Chondrocyte (in vitro differentiated cells): ENCODE data around the gene HAPLN2. TPM values are rescaled to one million over a fixed set of nuclear protein-coding genes. Genes with fewer than 3 reads are reported as not detected.

Experiments used
- DNase-seq: peaks from one replicate; pipeline ENCODE4 v3.0.0; 2021; ENCODE audit warnings: mixed read lengths, low spot score
- H3K27ac Mint-ChIP-seq: one replicate; pipeline ENCODE4 v1.8.0; 2021; ENCODE audit warnings: mild to moderate bottlenecking, moderate library complexity, mixed read lengths; ENCODE audit not compliant: unreplicated experiment
- H3K27me3 Mint-ChIP-seq: 2 replicates; pipeline ENCODE4 v1.8.0; 2021; ENCODE audit warnings: low read depth, mixed read lengths
- H3K36me3 Mint-ChIP-seq: 2 replicates; pipeline ENCODE4 v1.8.0; 2021; ENCODE audit warnings: low read depth, mixed read lengths
- H3K4me1 Mint-ChIP-seq: 2 replicates; pipeline ENCODE4 v1.8.0; 2021; ENCODE audit warnings: low read depth, mild to moderate bottlenecking, mixed read lengths
- H3K4me3 Mint-ChIP-seq: one replicate; pipeline ENCODE4 v1.8.0; 2021; ENCODE audit warnings: mild to moderate bottlenecking, moderate library complexity, mixed read lengths; ENCODE audit not compliant: unreplicated experiment
- H3K9me3 Mint-ChIP-seq: 2 replicates; pipeline ENCODE4 v1.8.0; 2021; ENCODE audit warnings: low read depth, mixed read lengths
- total RNA-seq: library from RNA; stranded (reverse); gene quantifications from 3 replicates; pipeline ENCODE4 v1.2.1, GENCODE V29; 2021
- TF ChIP-seq, protein P1 (sequence below): fragments of 200-600 bp; sonication (generic); IDR thresholded peaks from 2 replicates; pipeline ENCODE4 v1.5.0; 2021; ENCODE audit warnings: antibody characterized with exemption, mild to moderate bottlenecking, moderate library complexity

Gene HAPLN2
- total RNA-seq, 1 donor from 2014 or later: not detected

DNA sequence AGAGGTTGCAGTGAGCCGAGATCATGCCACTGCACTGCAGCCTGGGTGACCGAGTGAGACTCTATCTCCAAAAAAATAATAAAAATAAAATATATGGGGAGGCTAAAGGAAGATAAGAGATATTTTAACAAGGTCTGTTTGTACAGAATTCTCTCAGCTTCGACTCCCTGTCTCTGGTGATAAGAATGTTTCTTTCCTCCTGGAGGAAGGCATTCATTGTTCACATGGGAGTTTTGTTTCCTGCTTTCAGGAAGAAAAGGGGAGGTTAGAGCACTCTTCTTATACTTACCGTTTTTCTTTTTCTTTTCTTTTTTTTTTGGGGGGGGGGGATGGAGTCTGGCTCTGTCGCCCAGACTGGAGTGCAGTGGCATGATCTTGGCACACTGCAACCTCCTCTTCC lies 29.7 kb upstream of the HAPLN2 start:
- Mint-ChIP-seq H3K4me1 (peaks cover 15% of the 10 kb centered on the region), H3K9me3 (no peaks in the 10 kb centered on the region), H3K27ac (no peak overlapping the region), H3K27me3 (no peaks in the 10 kb centered on the region), H3K4me3 (no peak overlapping the region), H3K36me3 (no peaks in the 10 kb centered on the region)
- no peak for DNase-seq
- TF ChIP-seq, protein P1, sequence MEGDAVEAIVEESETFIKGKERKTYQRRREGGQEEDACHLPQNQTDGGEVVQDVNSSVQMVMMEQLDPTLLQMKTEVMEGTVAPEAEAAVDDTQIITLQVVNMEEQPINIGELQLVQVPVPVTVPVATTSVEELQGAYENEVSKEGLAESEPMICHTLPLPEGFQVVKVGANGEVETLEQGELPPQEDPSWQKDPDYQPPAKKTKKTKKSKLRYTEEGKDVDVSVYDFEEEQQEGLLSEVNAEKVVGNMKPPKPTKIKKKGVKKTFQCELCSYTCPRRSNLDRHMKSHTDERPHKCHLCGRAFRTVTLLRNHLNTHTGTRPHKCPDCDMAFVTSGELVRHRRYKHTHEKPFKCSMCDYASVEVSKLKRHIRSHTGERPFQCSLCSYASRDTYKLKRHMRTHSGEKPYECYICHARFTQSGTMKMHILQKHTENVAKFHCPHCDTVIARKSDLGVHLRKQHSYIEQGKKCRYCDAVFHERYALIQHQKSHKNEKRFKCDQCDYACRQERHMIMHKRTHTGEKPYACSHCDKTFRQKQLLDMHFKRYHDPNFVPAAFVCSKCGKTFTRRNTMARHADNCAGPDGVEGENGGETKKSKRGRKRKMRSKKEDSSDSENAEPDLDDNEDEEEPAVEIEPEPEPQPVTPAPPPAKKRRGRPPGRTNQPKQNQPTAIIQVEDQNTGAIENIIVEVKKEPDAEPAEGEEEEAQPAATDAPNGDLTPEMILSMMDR: no peak

DNA sequence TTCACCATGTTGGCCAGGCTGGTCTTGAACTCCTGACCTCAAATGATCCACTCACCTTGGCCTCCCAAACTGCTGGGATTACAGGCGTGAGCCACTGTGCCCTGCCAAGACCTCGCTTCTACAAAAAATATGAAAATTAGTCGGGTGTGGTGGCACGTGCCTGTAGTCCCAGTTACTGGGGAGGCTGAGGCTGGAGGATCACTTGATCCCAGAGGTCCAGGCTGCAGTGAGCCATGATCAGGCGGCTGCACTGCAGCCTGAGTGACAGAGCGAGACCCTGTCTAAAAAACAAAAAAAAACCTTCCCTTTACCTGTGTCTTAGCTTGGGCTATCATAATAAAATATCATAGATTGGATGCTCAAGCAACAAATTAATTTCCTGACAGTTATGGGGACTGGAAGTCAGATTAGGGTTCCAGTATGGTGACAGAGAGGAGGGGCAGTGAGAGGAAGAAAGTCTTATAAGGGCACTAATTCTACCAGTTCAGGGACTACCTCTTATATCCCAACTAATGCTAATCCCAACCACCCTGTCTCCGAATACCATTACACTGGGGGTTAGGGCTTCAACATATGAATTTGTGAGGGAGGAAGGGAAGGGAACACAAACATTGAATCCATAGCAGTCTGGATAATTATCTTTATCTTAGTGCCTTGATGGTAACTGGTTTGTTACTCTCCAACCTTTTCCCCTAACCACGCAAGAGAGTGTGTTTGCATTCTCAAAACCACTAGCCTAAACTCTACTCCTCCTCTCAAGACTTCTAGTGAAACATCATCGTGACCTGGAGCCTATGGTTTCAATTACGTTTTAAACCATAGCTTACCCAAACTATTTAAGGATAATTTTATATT lies 28.7 kb upstream of the HAPLN2 start:
- Mint-ChIP-seq H3K4me3 (no peak overlapping the region), H3K36me3 (peaks cover 8% of the 10 kb centered on the region), H3K4me1 (peaks cover 15% of the 10 kb centered on the region), H3K27ac (no peak overlapping the region), H3K9me3 (no peaks in the 10 kb centered on the region), H3K27me3 (no peaks in the 10 kb centered on the region)
- DNase-seq: no peak
- TF ChIP-seq, protein P1: no peak

DNA sequence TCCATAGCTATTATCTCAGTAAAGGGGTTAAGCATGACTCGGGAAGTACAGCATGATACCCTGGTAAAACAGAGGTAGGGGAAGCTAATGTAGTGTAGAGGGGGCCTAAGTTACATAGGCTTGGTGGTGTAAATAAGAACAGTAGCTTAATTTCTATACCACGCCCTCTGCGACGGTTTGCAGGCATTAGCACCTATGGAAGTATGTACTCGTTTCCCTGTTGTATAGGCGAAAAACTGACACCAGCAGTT lies 28.1 kb upstream of the HAPLN2 start:
- peak overlapping the region; percentile 80 for H3K27ac Mint-ChIP-seq
- H3K4me3 Mint-ChIP-seq: peak overlapping the region; percentile 78
- DNase-seq: no peak
- peaks cover 15% of the 10 kb centered on the region for H3K4me1 Mint-ChIP-seq
- H3K9me3 Mint-ChIP-seq: no peaks in the 10 kb centered on the region
- TF ChIP-seq, protein P1: no peak
- peaks cover 8% of the 10 kb centered on the region for H3K36me3 Mint-ChIP-seq
- H3K27me3 Mint-ChIP-seq: no peaks in the 10 kb centered on the region

DNA sequence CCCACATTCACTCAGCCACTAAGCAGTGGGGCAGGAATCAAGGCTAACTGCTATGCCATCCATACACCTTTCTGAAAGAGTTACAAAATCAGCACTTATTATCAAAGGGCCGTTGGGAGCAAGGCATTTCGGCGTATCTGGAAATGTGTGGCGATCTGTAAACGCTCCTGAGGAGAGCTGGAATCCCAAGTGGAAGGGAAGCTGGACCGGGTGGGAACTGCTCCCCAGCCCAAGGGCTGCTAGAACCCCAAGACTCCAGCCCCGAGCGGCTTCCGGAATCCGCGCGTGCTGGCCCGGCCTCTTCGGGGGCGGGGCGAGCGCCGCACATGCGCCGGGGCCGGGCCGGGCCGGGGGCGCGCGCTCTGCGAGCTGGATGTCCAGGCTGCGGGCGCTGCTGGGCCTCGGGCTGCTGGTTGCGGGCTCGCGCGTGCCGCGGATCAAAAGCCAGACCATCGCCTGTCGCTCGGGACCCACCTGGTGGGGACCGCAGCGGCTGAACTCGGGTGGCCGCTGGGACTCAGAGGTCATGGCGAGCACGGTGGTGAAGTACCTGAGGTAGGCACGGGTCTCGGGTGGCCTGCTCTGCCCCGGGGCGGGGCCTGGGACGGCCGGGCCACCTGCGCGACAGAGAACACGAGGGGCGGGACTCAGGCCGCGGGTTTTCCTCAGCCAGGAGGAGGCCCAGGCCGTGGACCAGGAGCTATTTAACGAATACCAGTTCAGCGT lies 27.6 kb upstream of the HAPLN2 start, which contains the start of gene NAXE:
TSS of gene NAXE (plus strand) at position 345 of the 726 bp plus-strand sequence. CDS start at position 374, 29 bp downstream.
- H3K4me3 Mint-ChIP-seq: peak within 1 kb of the TSS; percentile 78
- H3K36me3 Mint-ChIP-seq: peaks cover 8% of the 10 kb centered on the region

More for the DNA sequence above, 27.6 kb upstream of the HAPLN2 start, which contains the start of gene NAXE:
- DNase-seq: no peak
- no peaks in the 10 kb centered on the region for H3K27me3 Mint-ChIP-seq
- no peaks in the 10 kb centered on the region for H3K9me3 Mint-ChIP-seq
- H3K27ac Mint-ChIP-seq: peak within 1 kb of the TSS; percentile 80
- peaks cover 15% of the 10 kb centered on the region for H3K4me1 Mint-ChIP-seq
- TF ChIP-seq, protein P1: peak; percentile 22
